Naive B cell (primary cell): ENCODE data around the gene DLG3. TPM values are rescaled to one million over a fixed set of nuclear protein-coding genes. Genes with fewer than 3 reads are reported as not detected.

Experiments
- ATAC-seq, 2 donors: fragments of 150-1000 bp; cut with Tn5 transposase; 2 replicates each; pipeline ENCODE4 v1.10.0; 2021; ENCODE audit warnings: low read depth in 2 of 2, mild to moderate bottlenecking in 2 of 2, moderate library complexity in 2 of 2
- DNase-seq: peaks from one replicate; pipeline ENCODE4 v3.0.0; 2022
- H3K27ac Mint-ChIP-seq, 6 donors: one replicate each; pipeline ENCODE4 v1.8.0; 2020 to 2022; ENCODE audit warnings: mild to moderate bottlenecking in 6 of 6, mixed read lengths in 6 of 6, moderate library complexity in 5 of 6, inconsistent platforms in 2 of 6
- H3K27me3 Mint-ChIP-seq, 3 donors: one replicate each; pipeline ENCODE4 v1.8.0; 2021 to 2022; ENCODE audit warnings: mixed read lengths in 3 of 3, mild to moderate bottlenecking in 1 of 3
- H3K36me3 Mint-ChIP-seq, 2 donors: one replicate each; pipeline ENCODE4 v1.8.0; 2020 to 2022; ENCODE audit warnings: mixed read lengths in 2 of 2, inconsistent platforms in 1 of 2, mild to moderate bottlenecking in 1 of 2
- H3K4me1 Mint-ChIP-seq, 3 donors: one replicate each; pipeline ENCODE4 v1.8.0; 2020 to 2022; ENCODE audit warnings: mixed read lengths in 3 of 3, inconsistent platforms in 1 of 3, mild to moderate bottlenecking in 1 of 3, moderate library complexity in 1 of 3
- H3K4me3 Mint-ChIP-seq, 8 donors: one replicate each; pipeline ENCODE4 v1.8.0; 2020 to 2022; ENCODE audit warnings: mild to moderate bottlenecking in 8 of 8, mixed read lengths in 8 of 8, moderate library complexity in 8 of 8, inconsistent platforms in 2 of 8
- H3K9me3 Mint-ChIP-seq, 7 donors: one replicate each; pipeline ENCODE4 v1.8.0; 2020 to 2022; ENCODE audit warnings: mixed read lengths in 7 of 7, mild to moderate bottlenecking in 5 of 7, inconsistent platforms in 2 of 7, moderate library complexity in 1 of 7
- polyA plus RNA-seq, 6 donors: library from polyadenylated mRNA; unstranded; fragments of 300-500 nt; fragmentation: Illumina TruSeq; gene quantifications; one replicate each; pipeline ENCODE4 v1.2.3, GENCODE V29; 2021; ENCODE audit warnings: low read depth in 6 of 6

Gene DLG3
- polyA plus RNA-seq, 6 donors from 2014 or later, result 2.1 to 5.0 (median 3.2) TPM

DNA sequence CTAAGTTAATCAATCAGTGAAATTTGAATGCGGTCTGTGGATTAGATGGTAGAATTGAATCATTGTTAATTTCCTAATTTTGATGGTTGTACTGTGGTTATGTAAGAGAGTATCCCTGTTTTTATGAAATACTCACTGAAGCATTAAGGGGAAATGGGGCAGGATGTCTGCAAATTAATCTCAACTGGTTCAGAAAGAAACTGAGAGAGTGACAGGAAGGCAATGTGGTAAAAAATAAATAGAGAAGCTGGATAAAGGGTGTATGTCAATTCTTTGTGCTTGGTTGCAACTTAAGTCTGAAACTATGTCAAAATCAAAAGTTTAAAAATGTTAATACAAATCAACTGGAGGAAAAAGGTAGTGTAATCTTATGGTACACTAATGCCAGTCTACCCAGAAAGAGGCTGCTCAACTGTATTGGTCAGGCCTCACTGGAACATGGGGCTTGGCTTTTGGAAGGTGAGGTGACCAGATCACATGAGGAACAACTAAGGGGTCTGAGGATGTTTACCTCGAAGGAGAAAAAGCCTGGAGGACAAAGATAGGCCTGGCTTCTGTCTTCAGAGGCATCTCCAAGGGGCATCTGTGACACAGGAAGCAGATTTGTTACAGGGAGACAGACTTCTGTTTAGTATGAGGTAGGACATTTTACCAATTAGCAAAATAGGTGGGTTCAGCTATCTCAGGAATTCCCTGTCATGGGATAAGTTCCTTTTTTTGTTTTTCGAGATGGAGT, 83.1 kb downstream of the DLG3 start:
- ATAC-seq, result no peak
- peak overlapping the region in 1 of 6 donors; percentile 0 for H3K27ac Mint-ChIP-seq

DNA sequence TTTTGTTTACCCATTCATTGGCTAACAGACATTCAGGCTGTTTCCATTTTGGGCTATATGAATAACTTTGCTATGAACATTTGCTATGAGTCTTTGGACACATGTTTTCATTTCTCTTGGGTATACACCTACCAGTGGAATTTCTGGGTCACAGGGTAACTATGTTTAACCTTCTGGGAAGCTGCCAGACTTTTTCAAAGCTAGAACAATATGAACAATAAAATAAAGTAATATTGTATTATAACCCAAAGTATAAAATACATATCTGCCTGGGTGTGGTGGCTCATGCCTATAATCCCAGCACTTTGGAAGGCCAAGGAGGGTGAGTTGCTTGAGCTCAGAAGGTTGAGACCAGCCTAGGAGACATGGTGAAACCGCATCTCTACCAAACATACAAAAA, 90.6 kb downstream of the DLG3 start:
- peaks cover 0 to 16% (median 4%) of the 10 kb centered on the region in 3 donors for H3K27me3 Mint-ChIP-seq
- no peaks in the 10 kb centered on the region for H3K4me1 Mint-ChIP-seq
- no peaks in the 10 kb centered on the region for H3K36me3 Mint-ChIP-seq
- DNase-seq, result no peak
- H3K4me3 Mint-ChIP-seq, result no peak overlapping the region
- H3K9me3 Mint-ChIP-seq, result peaks cover 0 to 3% (median 0%) of the 10 kb centered on the region in 7 donors
- no peak overlapping the region for H3K27ac Mint-ChIP-seq
- no peak for ATAC-seq

More for the DNA sequence above, 83.1 kb downstream of the DLG3 start:
- H3K4me1 Mint-ChIP-seq, result no peaks in the 10 kb centered on the region
- peaks cover 0 to 1% (median 0%) of the 10 kb centered on the region in 7 donors for H3K9me3 Mint-ChIP-seq
- no peaks in the 10 kb centered on the region for H3K36me3 Mint-ChIP-seq
- DNase-seq, result no peak
- H3K4me3 Mint-ChIP-seq, result no peak overlapping the region
- H3K27me3 Mint-ChIP-seq, result no peaks in the 10 kb centered on the region

- no peaks in the 10 kb centered on the region for H3K4me1 Mint-ChIP-seq
Measured at GRCh38 chrX:70549429-70549828, 104.8 kb downstream of the DLG3 start.

GRCh38 chrX:70552130-70552704, 107.6 kb downstream of the DLG3 start:
- no peaks in the 10 kb centered on the region for H3K27me3 Mint-ChIP-seq
- peak overlapping the region in 1 of 6 donors; percentile 42 for H3K27ac Mint-ChIP-seq
- ATAC-seq (no peak), DNase-seq (no peak)
- peaks cover 0 to 1% (median 0%) of the 10 kb centered on the region in 7 donors for H3K9me3 Mint-ChIP-seq
- H3K4me1 Mint-ChIP-seq, result no peaks in the 10 kb centered on the region
- H3K36me3 Mint-ChIP-seq, result no peaks in the 10 kb centered on the region
- no peak overlapping the region for H3K4me3 Mint-ChIP-seq

More at GRCh38 chrX:70549429-70549828, 104.8 kb downstream of the DLG3 start:
- Mint-ChIP-seq H3K27me3 (no peaks in the 10 kb centered on the region), H3K9me3 (peaks cover 0 to 7% (median 0%) of the 10 kb centered on the region in 7 donors), H3K27ac (no peak overlapping the region), H3K36me3 (no peaks in the 10 kb centered on the region), H3K4me3 (no peak overlapping the region)
- no peak for DNase-seq
- no peak for ATAC-seq

DNA sequence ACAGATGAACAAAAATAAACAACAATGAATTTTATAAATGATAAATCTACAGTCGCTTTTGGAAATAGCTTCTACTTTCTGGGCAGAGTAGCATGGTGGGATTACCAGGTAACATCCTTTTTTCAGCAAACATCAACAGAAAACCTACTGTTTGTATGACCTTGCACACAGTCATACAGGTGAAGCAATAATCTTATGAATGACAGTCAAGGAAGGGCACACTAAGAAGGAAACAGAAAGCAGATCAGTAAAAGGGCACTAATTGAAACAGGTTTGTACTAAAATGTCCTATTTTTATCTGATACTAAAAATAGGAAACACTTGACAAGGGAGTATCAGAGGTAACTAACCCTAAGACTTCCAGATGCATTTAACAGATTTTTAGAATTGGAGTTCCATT, 108.9 kb downstream of the DLG3 start:
- ATAC-seq, result no peak

GRCh38 chrX:70554081-70554480, 109.4 kb downstream of the DLG3 start:
- Mint-ChIP-seq H3K9me3 (peaks cover 0 to 14% (median 6%) of the 10 kb centered on the region in 7 donors), H3K27ac (no peak overlapping the region), H3K4me1 (no peaks in the 10 kb centered on the region), H3K27me3 (no peaks in the 10 kb centered on the region), H3K36me3 (no peaks in the 10 kb centered on the region), H3K4me3 (no peak overlapping the region)
- ATAC-seq, result no peak
- DNase-seq, result no peak

More for the DNA sequence above, 108.9 kb downstream of the DLG3 start:
- H3K4me1 Mint-ChIP-seq, result no peaks in the 10 kb centered on the region
- H3K4me3 Mint-ChIP-seq, result no peak overlapping the region
- no peak overlapping the region for H3K27ac Mint-ChIP-seq
- H3K9me3 Mint-ChIP-seq, result peaks cover 0 to 9% (median 4%) of the 10 kb centered on the region in 7 donors
- H3K36me3 Mint-ChIP-seq, result no peaks in the 10 kb centered on the region
- DNase-seq, result no peak
- no peaks in the 10 kb centered on the region for H3K27me3 Mint-ChIP-seq

DNA sequence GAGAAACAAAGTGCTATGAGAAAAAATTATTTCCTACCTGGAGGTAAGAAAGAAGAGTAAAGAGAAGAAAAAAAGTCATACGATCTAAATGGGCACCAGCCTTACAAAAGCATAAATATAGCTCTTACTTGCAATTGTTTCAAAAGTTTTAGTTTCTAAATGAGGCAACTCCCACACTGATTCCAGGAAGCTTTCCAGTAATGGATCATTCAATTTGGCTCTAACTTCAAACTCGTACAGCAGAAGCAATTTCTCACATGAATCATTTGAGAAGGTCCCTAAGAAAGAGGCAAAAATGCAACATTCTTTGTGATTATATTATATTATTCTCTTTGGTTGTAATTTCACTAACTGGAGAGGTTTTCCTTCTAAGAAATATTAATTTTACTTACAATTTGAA, 109.9 kb downstream of the DLG3 start:
- DNase-seq (no peak), ATAC-seq (no peak)
- Mint-ChIP-seq H3K36me3 (no peaks in the 10 kb centered on the region), H3K27me3 (no peaks in the 10 kb centered on the region), H3K9me3 (peaks cover 0 to 18% (median 6%) of the 10 kb centered on the region in 7 donors), H3K4me3 (no peak overlapping the region), H3K27ac (no peak overlapping the region), H3K4me1 (no peaks in the 10 kb centered on the region)

DNA sequence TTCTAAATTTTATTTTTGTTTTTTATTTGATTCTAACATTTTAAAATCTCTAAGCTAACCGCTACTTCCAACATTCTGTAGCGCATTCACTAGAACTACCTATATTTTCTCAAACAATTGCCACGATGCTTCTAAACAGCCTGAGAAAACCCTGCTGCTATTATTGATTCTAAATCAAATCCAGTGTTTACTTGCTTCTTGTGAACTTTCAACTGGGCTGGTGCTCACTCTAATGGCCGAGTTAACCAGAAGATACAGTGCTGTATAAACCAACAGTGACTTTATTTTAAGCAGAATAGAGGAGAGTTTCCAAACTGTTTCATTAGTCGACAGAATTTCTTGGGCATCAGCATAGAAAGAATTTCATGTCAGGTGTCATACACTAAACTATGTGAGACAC, 110.3 kb downstream of the DLG3 start:
- no peaks in the 10 kb centered on the region for H3K36me3 Mint-ChIP-seq
- no peak overlapping the region for H3K27ac Mint-ChIP-seq
- H3K27me3 Mint-ChIP-seq, result no peaks in the 10 kb centered on the region
- H3K9me3 Mint-ChIP-seq, result peaks cover 0 to 20% (median 6%) of the 10 kb centered on the region in 7 donors
- no peak for DNase-seq
- no peaks in the 10 kb centered on the region for H3K4me1 Mint-ChIP-seq
- no peak for ATAC-seq
- no peak overlapping the region for H3K4me3 Mint-ChIP-seq

Other genes with a start within 250 kb of the DLG3 start
- gene AWAT1, start 210.2 kb upstream of the DLG3 start, polyA plus RNA-seq, result not detected
- gene P2RY4, start 184.6 kb upstream of the DLG3 start, polyA plus RNA-seq, result not detected
- gene ARR3, start 176.5 kb upstream of the DLG3 start, polyA plus RNA-seq, result not detected
- under 1 TPM in 1 of 6 donors, not detected in 5; 0.26 TPM for gene RAB41, start 162.7 kb upstream of the DLG3 start, polyA plus RNA-seq
- 10 to 100 TPM; 12.8 to 26.1 (median 17.6) TPM for gene PDZD11, start 154.9 kb upstream of the DLG3 start, polyA plus RNA-seq
- gene KIF4A, start 154.7 kb upstream of the DLG3 start, polyA plus RNA-seq, result not detected
- not detected for gene GDPD2, start 21.5 kb upstream of the DLG3 start, polyA plus RNA-seq